ENCODE measurements around the gene SNRPD1. TPM values are rescaled to one million over a fixed set of nuclear protein-coding genes. Genes with fewer than 3 reads are reported as not detected.

The SNRPD1 gene
- total and polyA plus RNA-seq, 9 of the 15 experiments (the other 6 are each of a cell fraction or from before 2014, with no cell fraction given) = 186 to 1,063 (median 313) TPM

- 77% methylated on average over 2 of the region's 2 CpGs for whole genome bisulfite sequencing (ENCODE audit: insufficient coverage, low coverage, missing lambda C conversion rate)
- POLR2A ChIA-PET = no interaction called here
These were observed 52.0 kb downstream of the SNRPD1 start for GRCh38 chr18:21664069-21664468.

More at GRCh38 chr18:21664069-21664468, 52.0 kb downstream of the SNRPD1 start:
- Histone ChIP-seq H3K4me1 (replicated peaks in 1 of 2; ENCODE audit: control insufficient read depth in 2 of 2, insufficient read depth in 2 of 2, low read length in 2 of 2) (no peaks in the 10 kb centered on the region), H3K9me1 (ENCODE audit: control insufficient read depth, insufficient read depth, low read length) (no peaks in the 10 kb centered on the region), H4K20me1 (replicated peaks; ENCODE audit: control insufficient read depth, insufficient read depth, low read length) (no peaks in the 10 kb centered on the region), H3K4me2 (ENCODE audit: insufficient read depth, low read length) (no peak overlapping the region), H3K9ac (ENCODE audit: insufficient read depth in 1 of 2, low read depth in 2 of 2, low read length in 2 of 2) (no peak overlapping the region), H3K36me3 (ENCODE audit: control insufficient read depth, insufficient read depth, low read length) (peaks cover 21% of the 10 kb centered on the region; the same call in 2 of the 3 replicates), H3K79me2 (ENCODE audit: control insufficient read depth, insufficient read depth, low read length) (no peaks in the 10 kb centered on the region), H2AFZ (ENCODE audit: low read depth, low read length) (no peak overlapping the region), H3K27me3 (ENCODE audit: control insufficient read depth in 2 of 2, insufficient read depth in 2 of 2, low read length in 2 of 2) (no peaks in the 10 kb centered on the region), H3K9me3 (replicated peaks; ENCODE audit: control insufficient read depth, insufficient read depth, low read depth, low read length) (no peaks in the 10 kb centered on the region; the same call in 1 of the 2 replicates), H3K27ac (ENCODE audit: extremely low read depth, low read depth, low read length) (no peak overlapping the region), H3K4me3 (no peak overlapping the region)
- ATAC-seq (no peak), FAIRE-seq (no peak), DNase-seq (ENCODE audit: extremely low read depth in 1 of 4, low spot score in 3 of 4) (no peak)
- CTCF ChIA-PET (ENCODE audit: low intra/inter-chr PET ratio) = no interaction called here
- no TSS peak for BruUV-seq (replicated peaks)
- TF ChIP-seq, protein P1, sequence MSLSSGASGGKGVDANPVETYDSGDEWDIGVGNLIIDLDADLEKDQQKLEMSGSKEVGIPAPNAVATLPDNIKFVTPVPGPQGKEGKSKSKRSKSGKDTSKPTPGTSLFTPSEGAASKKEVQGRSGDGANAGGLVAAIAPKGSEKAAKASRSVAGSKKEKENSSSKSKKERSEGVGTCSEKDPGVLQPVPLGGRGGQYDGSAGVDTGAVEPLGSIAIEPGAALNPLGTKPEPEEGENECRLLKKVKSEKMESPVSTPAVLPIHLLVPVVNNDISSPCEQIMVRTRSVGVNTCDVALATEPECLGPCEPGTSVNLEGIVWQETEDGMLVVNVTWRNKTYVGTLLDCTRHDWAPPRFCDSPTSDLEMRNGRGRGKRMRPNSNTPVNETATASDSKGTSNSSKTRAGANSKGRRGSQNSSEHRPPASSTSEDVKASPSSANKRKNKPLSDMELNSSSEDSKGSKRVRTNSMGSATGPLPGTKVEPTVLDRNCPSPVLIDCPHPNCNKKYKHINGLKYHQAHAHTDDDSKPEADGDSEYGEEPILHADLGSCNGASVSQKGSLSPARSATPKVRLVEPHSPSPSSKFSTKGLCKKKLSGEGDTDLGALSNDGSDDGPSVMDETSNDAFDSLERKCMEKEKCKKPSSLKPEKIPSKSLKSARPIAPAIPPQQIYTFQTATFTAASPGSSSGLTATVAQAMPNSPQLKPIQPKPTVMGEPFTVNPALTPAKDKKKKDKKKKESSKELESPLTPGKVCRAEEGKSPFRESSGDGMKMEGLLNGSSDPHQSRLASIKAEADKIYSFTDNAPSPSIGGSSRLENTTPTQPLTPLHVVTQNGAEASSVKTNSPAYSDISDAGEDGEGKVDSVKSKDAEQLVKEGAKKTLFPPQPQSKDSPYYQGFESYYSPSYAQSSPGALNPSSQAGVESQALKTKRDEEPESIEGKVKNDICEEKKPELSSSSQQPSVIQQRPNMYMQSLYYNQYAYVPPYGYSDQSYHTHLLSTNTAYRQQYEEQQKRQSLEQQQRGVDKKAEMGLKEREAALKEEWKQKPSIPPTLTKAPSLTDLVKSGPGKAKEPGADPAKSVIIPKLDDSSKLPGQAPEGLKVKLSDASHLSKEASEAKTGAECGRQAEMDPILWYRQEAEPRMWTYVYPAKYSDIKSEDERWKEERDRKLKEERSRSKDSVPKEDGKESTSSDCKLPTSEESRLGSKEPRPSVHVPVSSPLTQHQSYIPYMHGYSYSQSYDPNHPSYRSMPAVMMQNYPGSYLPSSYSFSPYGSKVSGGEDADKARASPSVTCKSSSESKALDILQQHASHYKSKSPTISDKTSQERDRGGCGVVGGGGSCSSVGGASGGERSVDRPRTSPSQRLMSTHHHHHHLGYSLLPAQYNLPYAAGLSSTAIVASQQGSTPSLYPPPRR (CRISPR knock-in tag; IDR thresholded peaks at IDR 0.05; ENCODE audit: borderline replicate concordance) = no peak
- TF ChIP-seq MCM3 (IDR thresholded peaks at IDR 0.05) (no peak), ATF4 (CRISPR knock-in tag; IDR thresholded peaks at IDR 0.05) (no peak), KAT7 (CRISPR knock-in tag; IDR thresholded peaks at IDR 0.05; ENCODE audit: borderline replicate concordance) (no peak), ZNF143 (CRISPR knock-in tag; IDR thresholded peaks at IDR 0.05) (no peak), SRSF1 (IDR thresholded peaks at IDR 0.05; ENCODE audit: low read depth, low read length) (no peak), PHB (CRISPR knock-in tag; IDR thresholded peaks at IDR 0.05) (no peak), ZNF384 (IDR thresholded peaks at IDR 0.05; ENCODE audit: low read depth, low read length) (no peak), KDM2B (CRISPR knock-in tag; IDR thresholded peaks at IDR 0.05) (no peak), PHB2 (IDR thresholded peaks at IDR 0.05; ENCODE audit: low read depth) (no peak), RB1 (IDR thresholded peaks at IDR 0.05; ENCODE audit: low read depth) (no peak), BACH1 (tag; IDR thresholded peaks at IDR 0.05) (no peak), KDM5B (IDR thresholded peaks at IDR 0.05; ENCODE audit: insufficient replicate concordance, low read depth, low read length) (no peak), MYBL2 (IDR thresholded peaks at IDR 0.05; ENCODE audit: low read depth) (no peak), MYBL2 (CRISPR knock-in tag; IDR thresholded peaks at IDR 0.05; ENCODE audit: borderline replicate concordance) (no peak), KHSRP (IDR thresholded peaks at IDR 0.05) (no peak)
- in situ Hi-C loops (cut with MboI) (no loop called here), intact Hi-C loops (cut with micrococcal nuclease) (no loop called here)

Measured in K562 (cell line).